AG09309 (cell line): ENCODE results near the gene PRDM5.

Experiments used
- DNase-seq: peaks from one replicate; pipeline ENCODE4 v3.0.0-alpha.2; 2010; ENCODE audit warnings: low read depth
- H3K4me3 ChIP-seq: 2 replicates; pipeline ENCODE4 v1.5.1; 2011; ENCODE audit warnings: mild to moderate bottlenecking, low read depth, low read length, moderate library complexity; ENCODE audit not compliant: control insufficient read depth
- TF ChIP-seq, protein P1 (sequence below): IDR thresholded peaks from 2 replicates; pipeline ENCODE4 v1.5.1; 2011; ENCODE audit warnings: mild to moderate bottlenecking, low read depth, low read length, inconsistent platforms; ENCODE audit not compliant: insufficient read depth, control insufficient read depth; ENCODE audit errors: missing control alignments

Gene PRDM5

DNA sequence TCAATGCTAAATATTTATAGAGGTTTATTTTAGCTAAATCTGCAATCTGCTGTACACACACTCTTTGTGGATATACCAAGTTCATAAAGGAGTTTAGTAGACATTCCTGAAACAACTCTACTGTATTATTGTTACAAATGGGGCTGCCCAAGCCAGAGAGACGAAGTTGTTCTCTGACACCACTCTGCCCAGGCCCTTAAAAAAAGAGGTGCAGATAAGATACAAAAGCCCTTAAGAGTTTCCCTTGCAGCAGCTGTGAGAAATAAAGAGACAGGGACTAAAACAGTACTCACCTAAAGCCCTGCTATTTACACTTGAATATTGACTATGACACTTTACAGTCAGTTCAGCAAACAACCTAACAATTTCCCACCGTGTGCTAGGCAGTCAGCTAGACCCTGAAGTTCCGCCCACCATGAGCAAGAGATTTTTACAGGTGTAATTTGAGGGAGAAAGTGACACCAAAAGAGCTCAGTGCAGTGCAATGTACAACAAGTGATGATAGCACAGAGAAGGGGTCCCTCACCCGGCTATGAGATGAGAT lies 191.7 kb downstream of the PRDM5 start:
- no peak for DNase-seq
- no peak overlapping the region for H3K4me3 ChIP-seq
- TF ChIP-seq, protein P1, sequence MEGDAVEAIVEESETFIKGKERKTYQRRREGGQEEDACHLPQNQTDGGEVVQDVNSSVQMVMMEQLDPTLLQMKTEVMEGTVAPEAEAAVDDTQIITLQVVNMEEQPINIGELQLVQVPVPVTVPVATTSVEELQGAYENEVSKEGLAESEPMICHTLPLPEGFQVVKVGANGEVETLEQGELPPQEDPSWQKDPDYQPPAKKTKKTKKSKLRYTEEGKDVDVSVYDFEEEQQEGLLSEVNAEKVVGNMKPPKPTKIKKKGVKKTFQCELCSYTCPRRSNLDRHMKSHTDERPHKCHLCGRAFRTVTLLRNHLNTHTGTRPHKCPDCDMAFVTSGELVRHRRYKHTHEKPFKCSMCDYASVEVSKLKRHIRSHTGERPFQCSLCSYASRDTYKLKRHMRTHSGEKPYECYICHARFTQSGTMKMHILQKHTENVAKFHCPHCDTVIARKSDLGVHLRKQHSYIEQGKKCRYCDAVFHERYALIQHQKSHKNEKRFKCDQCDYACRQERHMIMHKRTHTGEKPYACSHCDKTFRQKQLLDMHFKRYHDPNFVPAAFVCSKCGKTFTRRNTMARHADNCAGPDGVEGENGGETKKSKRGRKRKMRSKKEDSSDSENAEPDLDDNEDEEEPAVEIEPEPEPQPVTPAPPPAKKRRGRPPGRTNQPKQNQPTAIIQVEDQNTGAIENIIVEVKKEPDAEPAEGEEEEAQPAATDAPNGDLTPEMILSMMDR, result no peak

DNA sequence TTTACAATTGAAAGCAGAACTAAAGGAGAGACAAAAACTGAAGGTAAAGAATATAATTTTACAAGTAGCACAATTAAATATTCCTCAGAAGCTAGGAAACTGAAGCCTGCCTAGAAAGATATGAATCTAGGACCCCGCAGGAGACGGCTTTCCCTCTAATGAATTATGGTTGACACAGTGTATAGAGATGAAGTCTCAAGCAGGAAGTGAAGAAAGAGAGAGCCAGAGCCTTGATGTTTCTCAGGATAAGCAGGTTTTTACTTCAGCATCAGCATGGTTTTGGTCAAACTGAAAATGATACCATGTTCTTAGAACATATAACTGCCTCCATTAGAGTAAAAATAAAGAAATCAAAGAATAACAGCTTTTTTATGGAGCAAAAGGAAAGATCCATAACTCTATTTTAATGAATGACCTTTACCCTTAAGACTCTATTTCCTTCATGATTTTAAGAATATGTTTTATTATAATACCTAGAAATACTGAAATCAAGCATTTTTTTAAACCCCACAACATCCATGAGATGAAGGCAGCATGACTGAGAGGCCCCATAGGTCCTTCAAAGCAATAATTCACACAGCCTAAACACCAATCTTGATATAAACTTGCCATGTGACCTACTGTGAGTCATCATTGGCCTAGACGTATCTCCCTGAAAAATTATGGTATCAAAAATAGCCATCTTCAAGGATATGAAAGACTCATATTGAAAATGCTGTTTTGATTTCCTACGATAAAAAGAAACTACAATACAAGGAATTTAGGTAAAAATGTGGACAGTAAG lies 193.4 kb downstream of the PRDM5 start:
- no peak overlapping the region for H3K4me3 ChIP-seq

DNA sequence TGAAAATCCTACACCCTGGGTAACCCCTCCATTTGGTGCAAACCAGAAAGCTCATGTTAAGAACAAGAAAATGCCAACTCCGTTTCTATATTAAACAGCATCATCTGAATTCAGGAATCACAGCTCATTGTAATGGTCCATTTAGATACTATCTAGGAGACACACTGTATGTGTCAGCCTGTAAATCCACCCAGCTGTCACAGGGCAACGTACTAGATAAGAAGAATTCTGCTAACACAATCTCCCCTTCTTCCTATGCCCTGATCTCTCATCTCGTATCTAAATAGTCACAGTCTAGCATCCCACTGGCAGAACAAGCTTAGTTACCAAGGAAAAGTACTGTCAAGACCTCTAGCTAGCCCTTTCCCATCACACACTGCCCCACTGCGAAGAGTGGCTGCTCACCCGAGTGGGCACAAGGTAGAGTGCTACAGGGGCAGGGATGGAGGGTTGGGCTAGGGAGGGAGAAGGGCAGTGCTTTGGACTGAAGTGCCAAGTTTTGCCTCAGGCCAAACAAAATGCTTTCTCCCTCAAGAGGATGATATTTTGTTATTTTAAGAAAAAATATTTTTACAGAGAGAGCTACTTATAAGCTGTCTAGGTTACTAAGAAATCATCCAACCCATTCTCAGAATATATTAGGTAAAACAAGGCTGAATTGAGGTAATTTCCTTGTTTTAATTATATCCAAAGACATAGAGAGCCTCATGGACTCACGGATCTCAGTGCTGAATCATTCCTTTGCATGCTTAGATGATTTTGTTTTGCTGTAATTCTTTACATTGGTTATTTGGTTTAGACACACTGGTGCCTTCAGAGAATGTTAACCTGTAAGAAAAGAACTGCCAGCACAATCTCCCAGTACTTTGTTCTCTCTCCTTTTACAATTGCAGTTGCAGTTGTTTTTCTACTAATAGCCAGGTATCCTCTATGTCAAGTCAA lies 196.6 kb downstream of the PRDM5 start:
- DNase-seq, result no peak
- H3K4me3 ChIP-seq, result no peak overlapping the region
- TF ChIP-seq, protein P1, result no peak

More for the DNA sequence above, 193.4 kb downstream of the PRDM5 start:
- DNase-seq, result no peak
- TF ChIP-seq, protein P1, result no peak

DNA sequence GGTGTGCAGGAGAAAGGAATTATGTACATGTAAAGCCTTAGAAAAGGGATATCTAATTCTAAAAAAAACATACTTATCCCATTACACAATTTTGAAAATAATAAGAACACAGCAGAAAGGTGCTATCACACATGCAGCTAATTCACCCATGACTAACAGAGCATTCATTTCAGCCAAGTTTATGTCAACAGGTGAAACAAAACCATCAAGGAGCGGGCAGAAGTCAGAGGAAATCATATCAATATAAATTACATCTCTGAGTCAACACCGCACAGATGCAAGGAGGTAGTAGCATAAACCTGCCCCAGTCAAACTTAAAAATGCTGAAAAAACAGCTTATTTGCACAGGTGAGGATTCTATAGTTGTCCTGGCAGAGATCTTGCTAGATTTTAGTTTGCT lies 197.9 kb downstream of the PRDM5 start:
- no peak overlapping the region for H3K4me3 ChIP-seq
- TF ChIP-seq, protein P1, result no peak
- DNase-seq, result no peak

DNA sequence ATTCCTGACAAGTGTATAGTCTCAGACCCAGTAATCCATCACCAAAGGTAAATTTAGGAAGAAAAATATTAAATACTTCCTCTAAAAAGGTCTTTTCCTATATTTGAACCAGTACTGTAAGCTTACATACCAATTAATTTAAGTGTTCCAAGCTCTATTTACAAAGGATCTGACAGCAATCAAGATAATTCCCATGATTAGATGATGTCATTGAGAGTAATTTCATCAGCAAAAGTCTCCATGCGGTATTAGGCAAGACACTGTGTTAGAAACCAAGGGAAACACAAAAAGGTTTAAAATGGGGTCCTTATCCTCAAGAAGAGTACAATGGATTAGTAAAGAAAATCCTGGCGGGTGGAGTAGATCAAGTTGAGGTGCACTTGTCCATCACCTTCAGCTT lies 198.5 kb downstream of the PRDM5 start:
- no peak for DNase-seq
- TF ChIP-seq, protein P1, result no peak
- H3K4me3 ChIP-seq, result no peak overlapping the region

DNA sequence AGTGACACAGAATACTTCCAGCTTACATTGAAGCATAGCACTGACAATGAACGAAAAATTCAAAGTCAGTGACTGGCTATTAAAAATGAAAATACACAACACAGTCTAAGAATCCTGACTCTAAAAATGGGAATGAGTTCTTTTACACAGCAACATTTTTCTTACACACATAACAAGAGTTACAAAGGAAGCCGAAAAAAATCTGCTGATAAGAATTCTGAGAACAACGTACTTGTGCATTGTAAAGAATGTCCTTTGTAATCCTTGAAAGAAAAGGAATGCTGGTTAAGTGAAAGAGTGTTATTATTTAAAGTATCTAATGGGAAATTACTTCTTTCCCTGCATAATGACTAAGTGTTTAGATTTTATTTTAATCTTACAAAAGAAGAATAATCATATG lies 199.4 kb downstream of the PRDM5 start:
- no peak overlapping the region for H3K4me3 ChIP-seq
- no peak for DNase-seq
- TF ChIP-seq, protein P1, result no peak
